NCI-H1694 treated with DMSO at 0.1 percent for 48 hours (cell line): ENCODE results near the gene CFAP46.
"Not testable (repeated sequence)": the region's sequence is repeated elsewhere in the genome, so short reads cannot be mapped to it uniquely, and the experiment has no call there.

Experiments
- DNase-seq: peaks from one replicate; lab custom pipeline; 2025; lab: John Stamatoyannopoulos, UW

CFAP46 gene

GRCh38 chr10:132912713-132913558 is 29.4 kb downstream of the CFAP46 start:
- DNase-seq, result no peak

GRCh38 chr10:132912225-132912712 is 30.1 kb downstream of the CFAP46 start:
- no peak for DNase-seq

GRCh38 chr10:132911786-132912097 is 30.6 kb downstream of the CFAP46 start:
- DNase-seq, result no peak

- no peak for DNase-seq
Observed at GRCh38 chr10:132910901-132911785, 31.2 kb downstream of the CFAP46 start.

GRCh38 chr10:132910186-132910880 is 32.0 kb downstream of the CFAP46 start:
- DNase-seq, result no peak

- DNase-seq, result no peak
Observed at GRCh38 chr10:132909491-132910071, 32.8 kb downstream of the CFAP46 start.

- DNase-seq, result no peak
Observed at GRCh38 chr10:132908621-132909295, 33.6 kb downstream of the CFAP46 start.

- no peak for DNase-seq
Observed at GRCh38 chr10:132907821-132908620, 34.3 kb downstream of the CFAP46 start.

- no peak for DNase-seq
Observed at GRCh38 chr10:132906836-132907235, 35.5 kb downstream of the CFAP46 start.

- no peak for DNase-seq
Observed at GRCh38 chr10:132906106-132906505, 36.3 kb downstream of the CFAP46 start.

- DNase-seq, result no peak
Observed at GRCh38 chr10:132905661-132906060, 36.7 kb downstream of the CFAP46 start.

- no peak for DNase-seq
Observed at GRCh38 chr10:132904814-132905649, 37.3 kb downstream of the CFAP46 start.

GRCh38 chr10:132904181-132904813 is 38.1 kb downstream of the CFAP46 start:
- no peak for DNase-seq

- not testable (repeated sequence) for DNase-seq
Observed at GRCh38 chr10:132902656-132903575, 39.5 kb downstream of the CFAP46 start.

- DNase-seq, result no peak
Observed at GRCh38 chr10:132901351-132901750, 41.0 kb downstream of the CFAP46 start.

- DNase-seq, result no peak
Observed at GRCh38 chr10:132900211-132900756, 42.1 kb downstream of the CFAP46 start.

- no peak for DNase-seq
Observed at GRCh38 chr10:132899751-132900065, 42.7 kb downstream of the CFAP46 start.
